Fibroblast of skin of abdomen (primary cell): ENCODE data around the gene CHMP1A.
"Not testable (repeated sequence)": the region's sequence is repeated elsewhere in the genome, so short reads cannot be mapped to it uniquely, and the experiment has no call there.

ENCODE experiments used
- DNase-seq: peaks from one replicate; pipeline ENCODE4 v3.0.0-alpha.2; 2013

CHMP1A gene

GRCh38 chr16:89691986-89692569 is 34.6 kb upstream of the CHMP1A start:
- DNase-seq: no peak

- no peak for DNase-seq
These were observed 33.9 kb upstream of the CHMP1A start for GRCh38 chr16:89691231-89691985.

GRCh38 chr16:89690392-89690901 is 32.9 kb upstream of the CHMP1A start:
- DNase-seq: no peak

GRCh38 chr16:89689621-89690020 is 32.1 kb upstream of the CHMP1A start:
- not testable (repeated sequence) for DNase-seq

- no peak for DNase-seq
These were observed 31.6 kb upstream of the CHMP1A start for GRCh38 chr16:89689142-89689541.

- DNase-seq: no peak
These were observed 30.9 kb upstream of the CHMP1A start for GRCh38 chr16:89688395-89688794.

GRCh38 chr16:89687092-89687940 is 29.8 kb upstream of the CHMP1A start:
- peak; percentile 29 for DNase-seq

- peak; percentile 85 for DNase-seq
These were observed 29.1 kb upstream of the CHMP1A start, which contains the start of gene CDK10 for GRCh38 chr16:89686520-89687091. Gene CDK10, plus strand, starts transcription at chr16:89686689. Its CDS starts 22 bp downstream, at chr16:89686711.

GRCh38 chr16:89685916-89686315 is 28.4 kb upstream of the CHMP1A start:
- DNase-seq: no peak

- no peak for DNase-seq
These were observed 20.8 kb upstream of the CHMP1A start for GRCh38 chr16:89678258-89678657.

GRCh38 chr16:89672177-89672941 is 14.9 kb upstream of the CHMP1A start:
- DNase-seq: no peak

- DNase-seq: not testable (repeated sequence)
These were observed 14.1 kb upstream of the CHMP1A start for GRCh38 chr16:89671565-89671964.

GRCh38 chr16:89670496-89671431 is 13.3 kb upstream of the CHMP1A start:
- no peak for DNase-seq

GRCh38 chr16:89669755-89670154 is 12.2 kb upstream of the CHMP1A start:
- DNase-seq: no peak

- no peak for DNase-seq
These were observed 11.3 kb upstream of the CHMP1A start for GRCh38 chr16:89668790-89669158.

GRCh38 chr16:89667633-89668032 is 10.1 kb upstream of the CHMP1A start:
- no peak for DNase-seq

- peak; percentile 28 for DNase-seq
These were observed 9.5 kb upstream of the CHMP1A start for GRCh38 chr16:89667000-89667399.

- DNase-seq: not testable (repeated sequence)
These were observed 6.7 kb upstream of the CHMP1A start for GRCh38 chr16:89664238-89664637.

- DNase-seq: no peak
These were observed 3.7 kb upstream of the CHMP1A start for GRCh38 chr16:89661215-89661614.

GRCh38 chr16:89660146-89660545 is 2.6 kb upstream of the CHMP1A start:
- DNase-seq: no peak
